GM19468 (cell line): Measurements from ENCODE around the gene EIF2A.
A peak's percentile ranks its signal among the peaks of the same experiment; 100 is the strongest.

ENCODE experiments used
- ATAC-seq: cut with Tn5 transposase; IDR thresholded peaks from one replicate; pipeline ENCODE4 v1.9.1; 2021; ENCODE audit warnings: mild to moderate bottlenecking, moderate library complexity, moderate number of reproducible peaks; ENCODE audit not compliant: unreplicated experiment; ENCODE audit errors: extremely low read depth

Gene EIF2A

DNA sequence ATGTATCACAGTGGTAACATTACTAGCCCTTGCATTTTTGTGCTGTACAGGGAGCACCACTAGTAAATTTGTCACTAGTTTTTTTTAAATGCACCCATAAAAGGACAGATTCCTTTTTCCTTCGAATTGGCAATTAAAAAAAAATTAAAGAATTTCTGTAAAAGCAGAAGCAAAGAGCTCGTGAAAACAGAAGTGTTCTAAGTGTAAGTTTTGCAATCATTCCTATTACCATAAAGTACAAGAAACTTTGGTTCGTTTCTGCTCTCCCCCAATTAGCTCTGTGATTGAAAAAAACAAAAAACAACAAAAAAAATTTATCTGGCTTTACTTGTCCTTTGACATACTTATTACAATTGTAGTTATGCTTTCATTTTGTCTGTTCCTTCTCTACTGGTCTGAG, 5.6 kb upstream of the EIF2A start:
- no peak for ATAC-seq

DNA sequence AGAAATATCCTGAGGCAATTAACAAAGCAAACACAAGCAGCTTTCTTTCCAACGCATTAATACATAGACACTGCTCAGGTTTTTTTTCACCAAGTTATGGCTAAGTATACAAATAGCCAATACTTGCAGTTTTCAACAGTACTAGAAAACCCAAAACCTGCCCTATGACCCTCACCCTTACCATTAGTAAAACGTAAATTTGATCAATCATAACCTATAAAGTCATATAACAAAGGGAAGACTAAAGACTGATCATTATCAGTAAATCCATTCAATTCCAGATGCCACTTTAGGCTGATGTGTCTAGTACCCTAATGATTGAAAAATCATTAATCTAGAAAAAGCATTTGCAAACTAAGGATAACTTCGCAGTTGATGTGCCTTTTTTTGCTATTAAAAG, 3.5 kb upstream of the EIF2A start:
- no peak for ATAC-seq

DNA sequence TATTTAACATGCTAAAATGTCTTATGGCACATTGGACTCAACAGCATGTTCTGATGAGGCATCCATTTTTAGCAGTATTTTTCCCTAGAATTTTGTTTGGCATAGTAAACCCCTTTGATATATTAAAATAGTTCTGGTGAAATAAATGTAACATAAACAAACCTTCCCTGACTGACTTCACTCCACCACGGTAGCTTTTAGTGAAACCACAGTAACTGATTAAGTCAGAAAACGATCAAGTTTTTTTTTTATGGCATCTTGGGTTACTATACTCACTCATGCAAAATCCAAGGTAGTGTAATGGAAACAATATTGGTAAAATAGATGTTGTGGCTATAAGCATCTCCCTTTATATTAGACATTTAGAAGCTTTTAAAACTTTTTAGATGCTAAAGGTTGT, 3.1 kb upstream of the EIF2A start:
- no peak for ATAC-seq

- ATAC-seq = no peak
Observed at GRCh38 chr3:150544041-150544440, 2.5 kb upstream of the EIF2A start.

GRCh38 chr3:150544726-150545125, 1.9 kb upstream of the EIF2A start:
- ATAC-seq = no peak

- ATAC-seq = peak; percentile 1
Observed at GRCh38 chr3:150545419-150546225, 965 bp upstream of the EIF2A start.

DNA sequence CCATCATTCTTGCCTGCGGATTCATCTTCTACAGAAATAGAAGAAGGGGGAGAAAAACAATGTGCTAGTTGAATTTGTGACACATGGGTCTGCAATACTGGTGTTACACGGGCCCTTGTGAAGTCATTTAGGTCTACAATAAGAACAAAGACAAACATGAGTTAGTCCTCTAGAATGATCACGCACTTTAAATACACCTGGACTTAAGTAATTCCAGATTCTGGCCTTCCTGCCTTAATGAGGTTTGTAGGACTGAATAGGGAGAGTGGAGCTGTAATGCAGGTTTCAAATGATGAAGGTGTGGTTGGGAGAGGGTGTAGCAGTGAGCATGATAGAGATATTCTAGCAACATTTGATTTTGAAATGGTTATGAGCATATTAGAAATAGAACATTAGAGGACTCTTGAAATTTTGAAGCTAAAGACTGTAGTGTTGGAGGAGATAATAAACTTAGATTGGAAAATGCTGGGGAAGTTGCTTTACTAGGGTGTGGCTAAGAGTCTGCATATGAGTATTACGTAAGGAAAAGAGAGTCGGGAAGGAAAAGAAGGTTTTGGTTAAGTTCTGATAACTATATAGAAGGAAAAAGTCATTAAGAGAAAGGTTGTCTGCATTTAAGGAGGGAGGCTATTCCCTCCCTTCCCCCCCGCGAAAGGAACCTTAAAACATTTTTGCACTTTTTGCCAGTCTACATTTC, 606 bp downstream of the EIF2A start:
- no peak for ATAC-seq

DNA sequence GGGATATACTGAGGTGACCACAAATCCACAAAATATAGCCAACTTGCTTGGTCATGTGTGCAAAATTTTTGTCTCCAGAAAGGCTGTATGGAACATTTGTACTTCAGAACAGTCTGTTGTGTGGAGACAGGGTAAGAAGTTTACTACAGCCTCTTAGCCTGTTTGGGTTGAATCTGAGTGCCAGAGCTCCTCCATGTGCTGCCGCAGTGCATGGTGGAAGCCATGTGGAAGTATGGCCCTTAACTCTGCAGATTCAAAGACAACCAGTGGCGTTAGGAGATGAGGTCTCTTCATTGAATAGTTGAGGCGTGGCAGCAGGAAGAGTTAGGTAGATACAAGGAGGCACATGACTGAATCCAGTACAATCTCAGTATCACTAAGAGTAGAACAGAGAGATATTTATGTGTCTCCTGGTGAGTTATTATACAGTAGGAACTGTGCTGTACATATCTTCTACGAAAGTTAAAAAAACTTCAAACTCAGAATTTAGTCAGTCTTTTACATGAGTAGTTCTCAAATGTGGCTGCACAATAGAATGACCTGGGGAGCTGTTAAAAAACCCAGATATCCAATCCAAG, 9.4 kb downstream of the EIF2A start:
- ATAC-seq = no peak

- no peak for ATAC-seq
Observed at GRCh38 chr3:150556792-150557191, 10.2 kb downstream of the EIF2A start.

- ATAC-seq = no peak
Observed at GRCh38 chr3:150557725-150558124, 11.1 kb downstream of the EIF2A start.

- ATAC-seq = no peak
Observed at GRCh38 chr3:150564243-150564642, 17.7 kb downstream of the EIF2A start.

DNA sequence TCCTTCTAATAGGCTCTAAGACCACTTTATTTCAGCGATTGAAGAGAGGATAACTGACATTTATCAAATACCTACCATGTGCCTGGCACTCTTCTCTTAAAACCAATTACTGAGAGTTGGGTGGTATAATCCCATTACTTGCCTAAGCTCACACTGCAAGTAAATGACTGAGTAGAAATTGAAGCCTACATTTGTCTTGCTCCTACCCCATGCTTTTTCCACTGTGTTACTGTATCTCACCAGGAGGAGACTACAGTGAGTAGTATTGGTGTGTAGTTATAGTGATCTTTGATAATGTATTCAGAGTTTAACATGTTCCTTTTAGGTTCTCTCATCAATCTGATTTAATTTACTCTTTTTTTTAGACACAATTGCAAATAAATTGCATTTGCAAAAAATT, 20.7 kb downstream of the EIF2A start:
- no peak for ATAC-seq

GRCh38 chr3:150577855-150578254, 31.3 kb downstream of the EIF2A start:
- ATAC-seq = no peak

DNA sequence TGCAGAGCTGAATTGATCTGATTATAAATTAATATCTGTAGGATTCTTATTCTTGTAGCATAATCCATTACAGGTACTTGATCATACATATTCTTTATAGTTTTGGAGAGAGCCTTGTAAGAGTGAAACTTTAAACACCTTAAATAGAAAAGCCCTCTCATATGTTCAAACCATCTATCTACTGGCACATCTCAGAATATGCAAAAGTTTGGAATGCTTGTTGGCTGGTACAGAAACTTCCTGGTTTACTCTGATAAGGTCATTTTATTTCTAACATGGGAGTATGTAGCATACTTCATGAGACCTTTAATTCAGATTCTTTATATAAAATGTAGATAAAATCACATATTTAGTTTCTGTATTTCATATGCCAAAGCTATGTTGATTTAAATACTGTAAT, 34.6 kb downstream of the EIF2A start:
- no peak for ATAC-seq

DNA sequence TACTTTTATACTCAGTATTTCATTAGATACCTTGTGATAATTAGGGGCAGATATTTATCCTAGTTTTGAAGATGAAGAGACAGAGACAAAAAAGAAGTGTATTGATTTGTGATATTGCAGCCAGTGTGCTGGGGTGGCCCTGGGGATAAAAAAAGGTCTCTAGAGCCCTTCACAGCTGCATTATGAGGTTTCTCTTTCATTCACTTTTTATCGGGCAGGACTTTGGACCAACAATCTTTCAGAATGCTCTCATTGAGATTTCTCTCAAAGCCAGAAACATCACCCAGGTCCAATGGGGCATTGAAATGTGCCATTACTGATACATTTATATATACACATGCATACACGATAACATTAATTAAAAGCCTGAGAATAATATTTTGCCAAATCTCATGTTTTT, 36.0 kb downstream of the EIF2A start:
- ATAC-seq = no peak

DNA sequence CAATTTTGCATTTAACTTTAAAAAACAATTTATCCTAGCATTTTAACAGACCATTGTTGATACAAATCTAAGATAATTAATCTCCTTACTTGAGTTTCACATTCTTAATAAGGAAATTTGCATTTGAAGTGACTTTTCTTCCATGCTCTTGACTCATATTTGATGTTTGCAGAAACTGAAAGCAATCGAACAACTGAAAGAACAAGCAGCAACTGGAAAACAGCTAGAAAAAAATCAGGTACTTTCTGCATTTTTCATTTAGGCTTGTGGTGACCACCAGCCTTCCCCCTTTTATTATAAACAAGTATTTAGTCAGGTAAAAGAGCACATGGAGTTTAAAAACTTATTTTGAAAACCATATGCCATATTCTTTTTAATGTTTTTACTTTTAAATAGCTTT, 36.4 kb downstream of the EIF2A start:
- ATAC-seq = no peak

DNA sequence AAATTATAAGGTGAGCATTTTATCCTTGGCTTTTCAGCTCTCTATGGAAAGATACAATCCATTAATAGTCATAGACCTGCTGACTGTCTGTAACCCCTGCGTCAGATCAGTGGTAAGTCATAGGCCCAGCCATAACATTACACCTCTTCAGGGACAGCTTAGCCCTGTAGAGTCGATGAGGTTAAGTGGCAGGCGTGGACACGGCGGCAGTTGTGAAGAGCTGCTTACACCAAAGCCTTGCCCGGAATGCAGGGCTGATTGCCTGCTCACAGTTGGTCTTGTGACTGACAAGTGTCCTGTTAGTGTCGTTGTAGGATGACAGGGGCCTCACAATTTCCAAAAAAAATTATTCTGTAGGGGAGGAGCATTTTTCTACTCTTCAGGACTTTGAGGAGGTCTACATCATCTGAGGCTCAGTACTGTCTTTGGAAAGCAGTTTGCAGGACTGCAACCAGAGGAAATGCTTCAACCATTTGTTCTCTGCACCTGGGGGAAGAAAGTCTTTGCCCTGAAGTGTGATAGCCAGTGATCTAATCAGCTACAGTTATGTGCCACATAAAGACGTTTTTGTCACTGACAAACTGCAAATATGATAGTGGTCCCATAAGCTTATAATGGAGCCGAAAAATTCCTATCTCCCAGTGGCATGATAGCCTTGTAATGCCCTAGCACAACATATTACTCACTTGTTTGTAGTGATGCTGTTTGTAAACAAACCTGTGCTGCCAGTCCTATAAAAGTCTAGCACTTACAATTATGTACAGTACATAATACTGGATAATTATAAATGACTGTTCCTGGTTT, 41.6 kb downstream of the EIF2A start:
- no peak for ATAC-seq

DNA sequence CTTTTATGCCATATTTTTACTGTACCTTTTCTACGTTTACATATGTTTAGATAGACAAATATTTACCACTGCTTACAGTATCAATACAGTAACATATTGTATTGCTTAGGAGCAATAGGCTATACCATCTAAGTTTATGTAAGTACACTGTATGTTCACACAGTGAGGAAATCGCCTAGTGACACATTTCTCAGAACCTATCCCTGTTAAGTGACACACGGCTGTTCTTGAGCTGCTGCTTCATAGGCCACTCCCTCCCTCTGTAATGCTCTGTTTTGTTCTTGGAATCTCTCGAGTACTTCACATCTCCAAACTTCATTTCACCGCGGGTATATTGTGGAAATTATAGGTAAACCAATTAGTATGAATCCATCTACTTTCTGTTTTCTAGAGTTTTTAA, 43.2 kb downstream of the EIF2A start:
- ATAC-seq = no peak

DNA sequence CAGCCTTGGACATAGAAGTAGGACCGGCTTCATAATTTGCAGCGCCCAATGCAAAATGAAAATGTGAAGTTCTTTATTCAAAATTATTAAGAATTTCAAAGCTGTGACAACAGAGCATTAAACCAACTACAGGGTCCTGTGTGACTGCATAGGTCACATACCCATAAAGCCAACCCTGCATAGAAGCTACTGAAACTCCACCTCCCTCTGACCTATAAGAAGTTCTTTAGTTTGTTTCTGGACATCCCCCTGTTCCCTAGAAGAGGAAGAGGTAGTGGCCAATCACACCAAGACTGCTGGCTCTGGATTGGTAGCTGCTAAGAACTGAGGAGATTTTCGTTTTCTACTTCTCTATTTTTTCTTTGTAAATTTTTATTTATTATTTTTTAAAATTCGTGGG, 47.6 kb downstream of the EIF2A start:
- ATAC-seq = no peak

- ATAC-seq = no peak
Observed at GRCh38 chr3:150597646-150598045, 51.1 kb downstream of the EIF2A start.
